Activated B cell treated with CpG ODN at 0.5 μM for 24 hours (primary cell): ENCODE data around the gene ZC3H12D. TPM values are rescaled to one million over a fixed set of nuclear protein-coding genes. Genes with fewer than 3 reads are reported as not detected.
A peak's percentile ranks its signal among the peaks of the same experiment; 100 is the strongest.

ENCODE experiments used
- ATAC-seq: fragments of 200-7000 bp; cut with Tn5 transposase; one replicate; pipeline ENCODE4 v1.10.0; 2021; ENCODE audit warnings: low read depth, mild to moderate bottlenecking, moderate library complexity
- CTCF ChIA-PET: fragments of 350-600 bp; sonication (Branson Sonifier 250); formaldehyde crosslinking; loops from one replicate; lab custom pipeline; 2021; ENCODE audit warnings: antibody characterized with exemption; lab: Charles Lee
- POLR2A ChIA-PET: fragments of 350-600 bp; sonication (Branson Sonifier 250); formaldehyde crosslinking; loops from one replicate; lab custom pipeline; 2021; ENCODE audit warnings: antibody characterized with exemption; lab: Charles Lee
- DNase-seq: peaks from one replicate; pipeline ENCODE4 v3.0.0; 2022
- H3K27ac Mint-ChIP-seq: one replicate; pipeline ENCODE4 v1.8.0; 2020; ENCODE audit warnings: mixed read lengths
- H3K27me3 Mint-ChIP-seq: one replicate; pipeline ENCODE4 v1.8.0; 2021; ENCODE audit warnings: mixed read lengths
- H3K36me3 Mint-ChIP-seq: one replicate; pipeline ENCODE4 v1.8.0; 2021; ENCODE audit warnings: low read depth, mixed read lengths
- H3K4me1 Mint-ChIP-seq: one replicate; pipeline ENCODE4 v1.8.0; 2021; ENCODE audit warnings: mixed read lengths
- H3K4me3 Mint-ChIP-seq: one replicate; pipeline ENCODE4 v1.8.0; 2020; ENCODE audit warnings: mild to moderate bottlenecking, mixed read lengths
- H3K9me3 Mint-ChIP-seq: one replicate; pipeline ENCODE4 v1.8.0; 2020; ENCODE audit warnings: mixed read lengths
- intact Hi-C: fragments of 100-400 bp; cut with micrococcal nuclease; formaldehyde crosslinking; loops from one replicate; pipeline ENCODE4 v1.15.1; 2024
- total RNA-seq: library from RNA; stranded (reverse); gene quantifications from 2 replicates; pipeline ENCODE4 v1.2.3, GENCODE V29; 2022
- TF ChIP-seq, protein P1 (sequence below): fragments of 200-600 bp; IDR thresholded peaks from one replicate; pipeline ENCODE4 v1.8.0; 2022; ENCODE audit warnings: antibody characterized with exemption, mild to moderate bottlenecking

ZC3H12D gene
- total RNA-seq, 1 donor from 2014 or later: 225 TPM

DNA sequence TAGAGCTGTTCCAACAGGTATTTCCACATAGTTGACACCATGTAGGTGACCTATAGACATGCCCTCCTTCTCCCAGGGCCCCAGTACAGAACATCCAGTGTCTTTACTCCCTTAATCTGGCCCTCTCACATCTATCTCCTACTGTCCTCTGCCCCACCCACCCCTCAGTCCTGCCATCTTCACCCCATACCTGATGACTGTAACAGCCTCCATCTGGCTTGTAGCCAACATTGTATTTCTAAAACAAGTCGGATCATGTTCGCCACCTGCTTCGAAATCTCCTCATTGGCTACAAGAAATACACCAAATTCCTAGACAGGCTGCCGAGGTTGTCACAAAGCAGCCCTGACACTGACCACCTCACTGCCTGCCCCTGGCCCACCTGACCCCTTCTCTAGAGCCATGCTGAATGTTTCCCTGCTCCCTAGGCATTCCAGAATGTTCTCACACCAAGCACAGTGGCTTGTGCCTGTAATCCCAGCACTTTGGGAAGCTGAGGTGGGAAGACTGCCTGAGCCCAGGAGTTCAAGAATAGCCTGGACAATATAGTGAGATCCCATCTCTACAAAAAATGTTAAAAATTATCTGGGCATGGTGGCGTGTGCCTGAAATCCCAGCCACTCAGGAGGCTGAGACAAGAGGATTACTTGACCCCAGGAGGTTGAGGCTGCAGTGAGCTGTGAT, 6.0 kb downstream of the ZC3H12D start:
- no peaks in the 10 kb centered on the region for H3K9me3 Mint-ChIP-seq
- intact Hi-C loops: no loop called here
- CTCF ChIA-PET: no interaction called here
- peaks cover 74% of the 10 kb centered on the region for H3K36me3 Mint-ChIP-seq
- no peaks in the 10 kb centered on the region for H3K27me3 Mint-ChIP-seq
- ATAC-seq (no peak), DNase-seq (no peak)
- peak overlapping the region; percentile 66 for H3K4me3 Mint-ChIP-seq
- peaks cover 91% of the 10 kb centered on the region for H3K4me1 Mint-ChIP-seq
- POLR2A ChIA-PET: interaction anchor here (0.6 to 0.7 kb wide), 2 partner anchors 262 to 722 kb away, joined by 3 read pairs; no protein-coding TSS in a partner anchor
- TF ChIP-seq, protein P1, sequence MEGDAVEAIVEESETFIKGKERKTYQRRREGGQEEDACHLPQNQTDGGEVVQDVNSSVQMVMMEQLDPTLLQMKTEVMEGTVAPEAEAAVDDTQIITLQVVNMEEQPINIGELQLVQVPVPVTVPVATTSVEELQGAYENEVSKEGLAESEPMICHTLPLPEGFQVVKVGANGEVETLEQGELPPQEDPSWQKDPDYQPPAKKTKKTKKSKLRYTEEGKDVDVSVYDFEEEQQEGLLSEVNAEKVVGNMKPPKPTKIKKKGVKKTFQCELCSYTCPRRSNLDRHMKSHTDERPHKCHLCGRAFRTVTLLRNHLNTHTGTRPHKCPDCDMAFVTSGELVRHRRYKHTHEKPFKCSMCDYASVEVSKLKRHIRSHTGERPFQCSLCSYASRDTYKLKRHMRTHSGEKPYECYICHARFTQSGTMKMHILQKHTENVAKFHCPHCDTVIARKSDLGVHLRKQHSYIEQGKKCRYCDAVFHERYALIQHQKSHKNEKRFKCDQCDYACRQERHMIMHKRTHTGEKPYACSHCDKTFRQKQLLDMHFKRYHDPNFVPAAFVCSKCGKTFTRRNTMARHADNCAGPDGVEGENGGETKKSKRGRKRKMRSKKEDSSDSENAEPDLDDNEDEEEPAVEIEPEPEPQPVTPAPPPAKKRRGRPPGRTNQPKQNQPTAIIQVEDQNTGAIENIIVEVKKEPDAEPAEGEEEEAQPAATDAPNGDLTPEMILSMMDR: no peak
- peak overlapping the region; percentile 99 for H3K27ac Mint-ChIP-seq

DNA sequence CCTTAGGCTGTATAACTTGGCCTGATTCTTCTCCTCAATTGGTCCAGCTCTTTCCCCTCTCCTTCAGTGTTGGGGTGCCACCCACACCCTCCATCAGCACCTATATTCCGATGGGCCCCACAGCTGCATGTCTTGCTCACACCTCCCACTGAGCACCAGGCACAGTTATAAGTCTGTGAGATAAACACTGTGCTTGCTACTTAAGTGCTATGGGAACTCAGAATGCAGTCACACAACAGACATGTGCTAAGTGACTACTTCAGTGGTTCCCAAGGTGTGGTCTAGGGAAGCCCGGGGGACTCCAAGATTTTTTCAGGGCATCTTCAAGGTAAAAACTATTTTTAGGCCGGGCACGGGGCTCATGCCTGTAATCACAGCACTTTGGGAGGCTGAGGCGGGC, 7.3 kb downstream of the ZC3H12D start:
- H3K4me3 Mint-ChIP-seq: peak overlapping the region; percentile 60
- ChIA-PET CTCF (no interaction called here), POLR2A (no interaction called here)
- no peaks in the 10 kb centered on the region for H3K27me3 Mint-ChIP-seq
- intact Hi-C loops: no loop called here
- TF ChIP-seq, protein P1: no peak
- peaks cover 96% of the 10 kb centered on the region for H3K4me1 Mint-ChIP-seq
- peak overlapping the region; percentile 85 for H3K27ac Mint-ChIP-seq
- no peaks in the 10 kb centered on the region for H3K9me3 Mint-ChIP-seq
- no peak for DNase-seq
- peaks cover 76% of the 10 kb centered on the region for H3K36me3 Mint-ChIP-seq
- no peak for ATAC-seq

DNA sequence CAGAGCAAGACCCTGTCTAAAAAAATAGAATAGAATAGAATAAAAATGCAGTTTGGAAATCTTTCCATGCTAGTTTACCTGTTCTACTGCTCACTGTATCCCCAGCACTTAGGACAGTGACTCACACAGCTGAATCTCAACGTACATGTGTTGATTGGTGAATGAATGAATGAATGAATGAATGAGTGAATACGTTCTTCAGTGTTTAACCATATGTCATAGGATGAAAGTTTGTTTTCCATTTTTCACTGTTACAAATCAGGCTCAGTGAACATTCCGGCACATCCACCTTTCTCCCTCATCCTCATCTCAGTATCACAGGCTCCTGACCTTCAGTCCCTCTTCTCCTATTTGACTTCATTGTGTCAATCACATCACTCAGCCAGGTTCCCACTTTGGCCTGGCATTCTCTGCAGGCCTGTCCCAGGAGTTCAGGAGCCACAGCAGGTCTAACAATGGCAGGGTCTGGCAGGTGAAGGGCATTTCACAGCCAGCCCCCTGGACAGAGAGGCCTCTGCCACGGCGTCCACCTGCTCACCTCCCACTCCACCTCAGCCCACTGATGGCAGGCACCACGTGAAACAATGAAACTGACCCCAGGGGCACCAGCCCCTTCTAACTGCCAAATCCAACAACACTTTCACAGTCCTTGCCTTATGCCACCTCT, 7.9 kb downstream of the ZC3H12D start:
- POLR2A ChIA-PET: interaction anchor here (0.6 to 1.2 kb wide), 2 partner anchors 8 kb away, joined by 3 to 7 read pairs; partner anchors contain the start of gene ZC3H12D
- Mint-ChIP-seq H3K27me3 (no peaks in the 10 kb centered on the region), H3K4me1 (peaks cover 96% of the 10 kb centered on the region), H3K4me3 (peak overlapping the region; percentile 55), H3K9me3 (no peaks in the 10 kb centered on the region), H3K27ac (peak overlapping the region; percentile 85), H3K36me3 (peaks cover 78% of the 10 kb centered on the region)
- CTCF ChIA-PET: no interaction called here
- TF ChIP-seq, protein P1: no peak
- ATAC-seq: no peak
- no peak for DNase-seq
- intact Hi-C loops: no loop called here

DNA sequence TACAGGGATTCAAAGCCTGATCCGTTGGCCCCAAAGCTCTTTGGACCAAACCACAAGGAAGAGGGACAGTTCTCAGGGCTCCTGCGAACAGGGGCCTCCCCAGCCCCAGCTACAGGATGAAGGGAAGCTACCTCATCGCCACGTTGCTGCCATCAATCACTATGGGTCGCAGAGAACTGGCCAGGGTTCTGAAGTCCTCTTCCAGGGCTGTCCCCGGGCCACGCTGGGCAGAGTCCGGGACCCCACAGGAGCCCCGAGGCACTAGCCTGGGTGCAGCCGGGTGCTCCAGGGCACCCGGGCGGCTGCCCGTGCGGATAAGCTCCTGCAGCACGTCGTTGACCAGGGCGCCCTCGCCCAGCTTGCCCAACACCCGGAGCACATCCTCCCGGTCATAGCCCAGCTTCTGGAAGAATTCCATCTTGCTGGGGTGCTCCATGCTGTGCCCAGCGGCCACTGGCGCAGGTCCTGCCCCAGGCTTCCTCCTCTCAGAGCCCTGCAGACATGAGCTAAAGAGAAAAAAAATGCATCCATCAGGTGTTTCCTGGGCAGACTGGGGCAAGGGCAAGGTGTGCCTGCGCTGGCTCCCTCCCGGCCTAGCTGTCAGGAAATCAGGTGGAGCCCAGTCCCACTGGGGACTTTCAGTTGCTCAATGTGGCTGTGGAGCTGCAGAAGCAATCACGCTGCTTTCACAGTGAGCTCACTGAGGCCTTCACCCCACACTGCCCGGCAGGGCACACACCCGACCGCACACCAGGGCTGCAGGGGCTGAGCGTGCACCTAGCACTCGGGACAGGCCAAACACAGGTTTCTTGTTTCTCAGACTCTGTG, 10.5 kb downstream of the ZC3H12D start:
- DNase-seq (no peak), ATAC-seq (peak; percentile 18)
- intact Hi-C loops: no loop called here
- H3K4me3 Mint-ChIP-seq: peak overlapping the region; percentile 81
- H3K27ac Mint-ChIP-seq: peak overlapping the region; percentile 91
- H3K9me3 Mint-ChIP-seq: no peaks in the 10 kb centered on the region
- POLR2A ChIA-PET: interaction anchor here (0.5 to 3.2 kb wide), 9 partner anchors 9 to 408 kb away, joined by 3 to 52 read pairs (median 4); no protein-coding TSS in a partner anchor
- H3K4me1 Mint-ChIP-seq: peaks cover 92% of the 10 kb centered on the region
- H3K36me3 Mint-ChIP-seq: peaks cover 78% of the 10 kb centered on the region
- TF ChIP-seq, protein P1: no peak
- no peaks in the 10 kb centered on the region for H3K27me3 Mint-ChIP-seq
- CTCF ChIA-PET: interaction anchor here (0.9 to 3.3 kb wide), 5 partner anchors 13 to 392 kb away, joined by 3 to 24 read pairs (median 3); no protein-coding TSS in a partner anchor
